K562 (cell line): Measurements from ENCODE around the gene SBNO1. TPM values are rescaled to one million over a fixed set of nuclear protein-coding genes. Genes with fewer than 3 reads are reported as not detected.

ENCODE experiments used
- CREBBP ChIP-seq: IDR thresholded peaks from one replicate; pipeline ENCODE4 v1.6.1; 2012; ENCODE audit warnings: low read depth, mild to moderate bottlenecking, control low read depth, inconsistent platforms, low read length
- GTF2A2 ChIP-seq: IDR thresholded peaks from 2 replicates; pipeline ENCODE4 v1.6.1; 2016; ENCODE audit warnings: mild to moderate bottlenecking, missing genetic modification characterization, missing compliant biosample characterization
- KAT7 ChIP-seq: sonication (generic); formaldehyde crosslinking; IDR thresholded peaks from 2 replicates; pipeline ENCODE4 v1.8.0; 2022; ENCODE audit warnings: missing genetic modification reagents, mild to moderate bottlenecking, borderline replicate concordance
- MAZ ChIP-seq, 2 experiments: fragments of 450-650 bp in 1 of 2; sonication (generic) in 1 of 2; formaldehyde crosslinking; IDR thresholded peaks in 1 of 2; conservative IDR thresholded peaks in 1 of 2; 2 replicates each; pipeline versions ENCODE4 v1.4.0 to v1.5.0; 2020; ENCODE audit warnings: mild to moderate bottlenecking in 1 of 2, missing genetic modification reagents in 1 of 2
- NFE2L1 ChIP-seq: fragments of 450-650 bp; IDR thresholded peaks from 2 replicates; pipeline ENCODE4 v1.6.1; 2016; ENCODE audit warnings: missing genetic modification characterization, low read depth, mild to moderate bottlenecking, missing compliant biosample characterization, moderate library complexity, borderline replicate concordance
- PHF8 ChIP-seq: fragments of 200-600 bp; sonication (generic); IDR thresholded peaks from 2 replicates; pipeline ENCODE4 v1.6.1; 2012; ENCODE audit warnings: mixed run types, mild to moderate bottlenecking, inconsistent platforms, low read length, moderate library complexity, borderline replicate concordance
- SNRNP70 ChIP-seq: fragments of 200-400 bp; formaldehyde crosslinking; optimal IDR thresholded peaks from 2 replicates; pipeline ENCODE3; 2017; ENCODE audit warnings: low read depth, low read length
- TFAP4 ChIP-seq: sonication (generic); formaldehyde crosslinking; IDR thresholded peaks from 2 replicates; pipeline ENCODE4 v1.8.0; 2022; ENCODE audit warnings: missing genetic modification reagents, mild to moderate bottlenecking, moderate library complexity, borderline replicate concordance
- THRA ChIP-seq: fragments of 450-650 bp; IDR thresholded peaks from 2 replicates; pipeline ENCODE4 v1.6.1; 2017; ENCODE audit warnings: mild to moderate bottlenecking, moderate library complexity
- ZBTB11 ChIP-seq, 3 experiments: fragments of 200-800 bp in 1 of 3; fragments of 250-450 bp in 1 of 3; fragments of 450-650 bp in 1 of 3; sonication (Bioruptor Pico) in 1 of 3; sonication (Bioruptor generic) in 1 of 3; formaldehyde crosslinking in 1 of 3; IDR thresholded peaks; 2 replicates each; pipeline versions ENCODE4 v1.6.1 to v1.8.0; 2016 to 2022; ENCODE audit warnings: mild to moderate bottlenecking in 2 of 3, missing genetic modification characterization in 2 of 3, missing compliant biosample characterization in 1 of 3, moderate library complexity in 1 of 3
- ZC3H4 ChIP-seq: sonication (generic); formaldehyde crosslinking; IDR thresholded peaks from 2 replicates; pipeline ENCODE4 v1.9.0; 2021; ENCODE audit warnings: missing genetic modification reagents, borderline replicate concordance
- ZNF253 ChIP-seq: fragments of 250-450 bp; sonication (Bioruptor Pico); conservative IDR thresholded peaks from 2 replicates; pipeline ENCODE4 v1.6.1; 2021; ENCODE audit warnings: mild to moderate bottlenecking
- ZNF277 ChIP-seq: fragments of 250-450 bp; sonication (Bioruptor Pico); IDR thresholded peaks from 2 replicates; pipeline ENCODE4 v1.8.0; 2022; ENCODE audit warnings: inconsistent platforms, mild to moderate bottlenecking, moderate library complexity, borderline replicate concordance
- ZNF384 ChIP-seq: IDR thresholded peaks from 2 replicates; pipeline ENCODE4 v1.6.1; 2012; ENCODE audit warnings: low read depth, low read length, improper control_type of control experiment
- polyA plus RNA-seq, 8 experiments: library from polyadenylated mRNA; depleted of rRNA in 4 of 8; stranded (reverse) in 5 of 8; unstranded in 3 of 8; fragments of >200 nt; fragmentation: Nextera tagmentation in 2 of 8; fragmentation: Illumina TruSeq in 1 of 8; extraction: Ambion mirVana in 2 of 8; extraction: Trizol in 1 of 8; gene quantifications; 2 replicates each; pipeline versions ENCODE4 v1.2.1 to v1.2.3, GENCODE V29; 2011 to 2014; ENCODE audit warnings: inconsistent platforms in 1 of 8, missing spikeins in 1 of 8
- total RNA-seq, 7 experiments: library from RNA; depleted of rRNA in 6 of 7; stranded (reverse); fragments of >200 nt in 6 of 7; fragmentation: Illumina TruSeq in 2 of 7; extraction: Trizol in 2 of 7; gene quantifications; 2 replicates each; pipeline versions ENCODE4 v1.2.1 to v1.2.3, GENCODE V29; 2011 to 2021; ENCODE audit warnings: low replicate concordance in 1 of 7
- TF ChIP-seq, protein P1 (sequence below): fragments of 250-450 bp; sonication (Bioruptor Pico); IDR thresholded peaks from 2 replicates; pipeline ENCODE4 v1.8.0; 2022; ENCODE audit warnings: moderate library complexity, mild to moderate bottlenecking, inconsistent platforms

Gene SBNO1
- total and polyA plus RNA-seq, 9 of the 15 experiments (the other 6 are each of a cell fraction or from before 2014, with no cell fraction given) = 14.9 to 77.1 (median 35.9) TPM

DNA sequence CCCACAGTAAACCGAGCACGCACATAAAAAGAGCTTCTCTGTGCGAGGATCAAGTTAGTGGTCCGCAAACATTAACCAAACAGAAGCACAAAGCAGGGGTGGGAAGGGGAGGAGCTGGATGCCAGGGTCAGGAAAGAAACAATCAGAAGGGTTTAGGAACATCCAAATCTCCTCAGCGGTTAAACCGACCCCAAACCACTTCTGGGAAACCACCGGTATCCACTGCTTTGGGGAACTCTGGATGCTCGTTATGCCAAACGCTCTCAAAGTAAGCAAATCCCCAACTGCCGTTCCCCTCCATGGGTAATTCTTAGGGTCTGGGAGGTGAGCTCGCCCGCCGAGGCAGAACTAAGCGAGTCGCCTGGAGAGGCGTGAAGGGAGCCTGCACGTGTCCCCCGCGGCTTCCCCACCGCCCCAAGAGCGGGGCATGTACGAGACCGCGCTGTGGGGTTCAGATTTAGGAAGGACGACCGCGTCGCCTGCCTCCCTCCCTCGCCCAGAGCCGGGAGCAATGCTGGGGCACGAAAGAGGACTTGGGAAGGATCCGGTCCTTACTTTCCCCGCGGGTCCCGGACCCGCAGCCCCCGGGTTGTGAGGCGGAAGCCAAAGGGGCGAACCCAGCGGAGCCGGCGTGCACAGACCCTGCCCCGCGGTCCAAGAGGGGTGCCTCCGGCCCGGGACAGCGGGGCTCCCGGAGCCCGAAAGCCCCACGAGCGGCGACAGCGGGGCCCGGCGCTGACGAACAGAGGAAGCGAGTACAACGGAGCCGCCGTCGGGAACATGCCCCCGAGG lies 711 bp downstream of the SBNO1 start (continued):
- TF ChIP-seq SNRNP70 (peak; percentile 54), CREBBP (no peak), KAT7 (peak; percentile 73), ZBTB11 (CRISPR knock-in tag; IDR thresholded peaks at IDR 0.05) (no peak; a peak in 1 of 6 replicates), ZC3H4 (0 out of 2 replicates have a peak, but pooled peaks have one; percentile 68), GTF2A2 (tag) (no peak), PHF8 (no peak), ZNF277 (CRISPR knock-in tag) (no peak), MAZ (CRISPR knock-in tag; conservative IDR thresholded peaks at IDR 0.05 in 1 of 2, IDR thresholded peaks at IDR 0.05 in 1 of 2) (peak in 1 of 2 experiments; percentile 4; a peak in 1 of 4 replicates), ZNF253 (CRISPR knock-in tag) (no peak), ZNF384 (no peak), NFE2L1 (tag) (no peak), TFAP4 (CRISPR knock-in tag) (0 out of 2 replicates have a peak, but pooled peaks have one; percentile 11), THRA (no peak)
- TF ChIP-seq, protein P1, sequence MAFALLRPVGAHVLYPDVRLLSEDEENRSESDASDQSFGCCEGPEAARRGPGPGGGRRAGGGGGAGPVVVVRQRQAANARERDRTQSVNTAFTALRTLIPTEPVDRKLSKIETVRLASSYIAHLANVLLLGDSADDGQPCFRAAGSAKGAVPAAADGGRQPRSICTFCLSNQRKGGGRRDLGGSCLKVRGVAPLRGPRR (CRISPR knock-in tag) = no peak
